HepG2 (cell line): ENCODE data around the gene ARFGAP2. TPM values are rescaled to one million over a fixed set of nuclear protein-coding genes. Genes with fewer than 3 reads are reported as not detected.
A peak's percentile ranks its signal among the peaks of the same experiment; 100 is the strongest.

ENCODE experiments used
- ATAC-seq: fragments of 200-7000 bp; cut with Tn5 transposase; 3 replicates; pipeline ENCODE4 v1.9.1; 2020; ENCODE audit warnings: mild to moderate bottlenecking, moderate library complexity
- BruUV-seq: library from RNA; stranded (reverse); fragments of 400-500 nt; replicated peaks from 2 replicates; lab custom pipeline; 2021; lab: Mats Ljungman, UMichigan
- CTCF ChIA-PET: fragments of 300-600 bp; formaldehyde crosslinking; extraction: SDS; loops from one replicate; lab custom pipeline; 2021; ENCODE audit warnings: low total read pairs, inconsistent platforms, low intra/inter-chr PET ratio; lab: Yijun Ruan, JAX
- POLR2A ChIA-PET: fragments of 350-600 bp; sonication (Branson Sonifier 250); formaldehyde crosslinking; loops from one replicate; lab custom pipeline; 2020; ENCODE audit warnings: antibody characterized with exemption, inconsistent platforms; lab: Yijun Ruan, JAX
- DNase-seq: peaks from one replicate; pipeline ENCODE4 v3.0.0-alpha.2; 2015; ENCODE audit warnings: low spot score
- FAIRE-seq: peaks from 3 replicates; lab custom pipeline; 2011; peaks lifted over from hg19 to GRCh38; lab: Jason Lieb, UNC
- H2AFZ ChIP-seq: one replicate; pipeline ENCODE4 v1.6.1; 2011; ENCODE audit warnings: low read length, inconsistent platforms
- H3K27ac ChIP-seq: fragments of 300-600 bp; 3 replicates; pipeline ENCODE4 v1.8.0; 2011; ENCODE audit warnings: mixed run types, mild to moderate bottlenecking, mixed read lengths, low read length, inconsistent platforms; ENCODE audit not compliant: insufficient read depth; ENCODE audit errors: extremely low read length
- H3K27me3 ChIP-seq, 2 experiments: fragments of 200-600 bp in 1 of 2; 2 replicates in 1 of 2; 3 replicates in 1 of 2; pipeline versions ENCODE4 v1.6.0 to v1.8.0; 2011; ENCODE audit warnings: low read length in 2 of 2, mild to moderate bottlenecking in 2 of 2, moderate library complexity in 2 of 2, inconsistent platforms in 1 of 2; ENCODE audit not compliant: insufficient read depth in 2 of 2, control insufficient read depth in 1 of 2
- H3K36me3 ChIP-seq, 2 experiments: fragments of 200-600 bp in 1 of 2; replicated peaks in 1 of 2; 2 replicates in 1 of 2; 3 replicates in 1 of 2; pipeline versions ENCODE4 v1.5.1 to v1.8.0; 2011; ENCODE audit warnings: low read length in 2 of 2, inconsistent platforms in 1 of 2; ENCODE audit not compliant: insufficient read depth in 2 of 2, control insufficient read depth in 1 of 2
- H3K4me1 ChIP-seq: 2 replicates; pipeline ENCODE4 v1.5.1; 2012; ENCODE audit warnings: low read length, inconsistent platforms; ENCODE audit not compliant: insufficient read depth
- H3K4me2 ChIP-seq: 2 replicates; pipeline ENCODE4 v1.6.0; 2011; ENCODE audit warnings: low read depth, low read length, inconsistent platforms
- H3K4me3 ChIP-seq, 3 experiments: fragments of 200-600 bp in 1 of 3; sonication (generic), shearing (Covaris generic) in 1 of 3; replicated peaks in 1 of 3; 2 replicates each; pipeline ENCODE4 v1.5.1; 2011 to 2016; ENCODE audit warnings: low read length in 3 of 3, inconsistent platforms in 2 of 3, low read depth in 2 of 3, mild to moderate bottlenecking in 2 of 3, control low read depth in 1 of 3, mixed read lengths in 1 of 3; ENCODE audit not compliant: insufficient read depth in 1 of 3
- H3K79me2 ChIP-seq: one replicate; pipeline ENCODE4 v1.6.1; 2011; ENCODE audit warnings: low read length, inconsistent platforms; ENCODE audit not compliant: insufficient read depth
- H3K9ac ChIP-seq: 2 replicates; pipeline ENCODE4 v1.6.0; 2011; ENCODE audit warnings: mild to moderate bottlenecking, low read depth, low read length, inconsistent platforms; ENCODE audit not compliant: insufficient read depth
- H3K9me3 ChIP-seq: 2 replicates; pipeline ENCODE4 v1.5.1; 2012; ENCODE audit warnings: mild to moderate bottlenecking, low read length
- H4K20me1 ChIP-seq: 2 replicates; pipeline ENCODE4 v1.6.0; 2011; ENCODE audit warnings: inconsistent platforms, mild to moderate bottlenecking, low read length, moderate library complexity; ENCODE audit not compliant: insufficient read depth
- ATRX ChIP-seq: sonication (generic); formaldehyde crosslinking; IDR thresholded peaks from 2 replicates; pipeline ENCODE4 v1.4.0; 2020; ENCODE audit warnings: missing genetic modification reagents, borderline replicate concordance
- CERS6 ChIP-seq: sonication (generic); formaldehyde crosslinking; IDR thresholded peaks from 2 replicates; pipeline ENCODE4 v1.5.0; 2020; ENCODE audit warnings: missing genetic modification reagents
- KDM2A ChIP-seq: sonication (generic); formaldehyde crosslinking; IDR thresholded peaks from 2 replicates; pipeline ENCODE4 v1.4.0; 2020; ENCODE audit warnings: low read depth, missing genetic modification reagents, borderline replicate concordance
- NKX3-1 ChIP-seq: sonication (generic); formaldehyde crosslinking; IDR thresholded peaks from 2 replicates; pipeline ENCODE4 v1.5.0; 2020; ENCODE audit warnings: missing genetic modification reagents
- WGBS: methylation state at CpG from one replicate; pipeline ENCODE4 v1.1.6; 2017; ENCODE audit warnings: low lambda C conversion rate; 5-methylcytosine and 5-hydroxymethylcytosine counted together
- in situ Hi-C: cut with HindIII; loops from 2 replicates; pipeline ENCODE4 v1.10.0; 2017; ENCODE audit warnings: low pct_unique_long_range_greater_than_20kb; ENCODE audit not compliant: extremely low pct_ligation_motif_present
- intact Hi-C: fragments of 100-400 bp; cut with micrococcal nuclease; formaldehyde crosslinking; loops from one replicate; pipeline ENCODE4 v1.10.0; 2022; ENCODE audit not compliant: unreplicated experiment
- polyA plus RNA-seq, 8 experiments: library from polyadenylated mRNA; depleted of rRNA in 3 of 8; stranded (reverse) in 7 of 8; unstranded in 1 of 8; fragments of >200 nt; fragmentation: Illumina TruSeq in 4 of 8; extraction: Trizol in 4 of 8; gene quantifications; 2 replicates each; pipeline versions ENCODE4 v1.2.1 to v1.2.3, GENCODE V29; 2011 to 2016; ENCODE audit warnings: low read depth in 4 of 8, missing spikeins in 1 of 8, mixed read lengths in 1 of 8; ENCODE audit not compliant: insufficient read depth in 1 of 8
- total RNA-seq, 5 experiments: library from RNA; depleted of rRNA; stranded (reverse); fragments of >200 nt; fragmentation: Illumina TruSeq; extraction: Trizol; gene quantifications; 2 replicates each; pipeline ENCODE4 v1.2.3, GENCODE V29; 2016; ENCODE audit warnings: low read depth in 1 of 5

ARFGAP2 gene
- total and polyA plus RNA-seq, 2 of the 13 experiments (the other 11 are each of a cell fraction or from before 2014, with no cell fraction given): 32.3 to 75.3 TPM

GRCh38 chr11:47160753-47161133 lies 15.9 kb downstream of the ARFGAP2 start:
- FAIRE-seq (no peak), ATAC-seq (peak; percentile 1), DNase-seq (no peak)
- no peaks in the 10 kb centered on the region for H3K9me3 ChIP-seq
- intact Hi-C loops (loop anchor here (1.0 kb wide), 1 partner anchor 271 kb away; no protein-coding TSS in a partner anchor), in situ Hi-C loops (loop anchor here (5.0 kb wide), 1 partner anchor 273 kb away; no protein-coding TSS in a partner anchor)
- peaks cover 10% of the 10 kb centered on the region; the same call in 1 of the 2 replicates for H4K20me1 ChIP-seq
- H2AFZ ChIP-seq: no peak overlapping the region
- no peaks in the 10 kb centered on the region for H3K27me3 ChIP-seq
- H3K4me2 ChIP-seq: no peak overlapping the region
- peaks cover 21% of the 10 kb centered on the region for H3K4me1 ChIP-seq
- BruUV-seq: no TSS peak
- WGBS: 90% methylated on average over 5 of the region's 5 CpGs
- TF ChIP-seq CERS6 (CRISPR knock-in tag) (no peak), KDM2A (CRISPR knock-in tag) (peak; percentile 6; the same call in 1 of the 2 replicates)
- no peaks in the 10 kb centered on the region for H3K79me2 ChIP-seq
- POLR2A ChIA-PET: interaction anchor here (0.6 kb wide), 1 partner anchor 281 kb away, joined by 3 read pairs; no protein-coding TSS in a partner anchor
- CTCF ChIA-PET: interaction anchor here (1.1 to 5.3 kb wide), 4 partner anchors 99 to 271 kb away, joined by 3 to 52 read pairs (median 8); no protein-coding TSS in a partner anchor
- H3K27ac ChIP-seq: no peak overlapping the region
- H3K36me3 ChIP-seq: peaks cover 12 to 16% of the 10 kb centered on the region in 2 experiments; a peak in 3 of 5 replicates
- H3K4me3 ChIP-seq: no peak overlapping the region
- no peak overlapping the region for H3K9ac ChIP-seq

- Histone ChIP-seq H4K20me1 (peaks cover 10% of the 10 kb centered on the region; the same call in 1 of the 2 replicates), H3K79me2 (no peaks in the 10 kb centered on the region), H3K9ac (no peak overlapping the region), H3K27me3 (no peaks in the 10 kb centered on the region; a peak in 1 of 5 replicates), H3K4me1 (peaks cover 21% of the 10 kb centered on the region), H3K4me3 (no peak overlapping the region), H3K36me3 (no peaks in the 10 kb centered on the region; a peak in 1 of 5 replicates), H3K27ac (no peak overlapping the region), H3K9me3 (no peaks in the 10 kb centered on the region), H3K4me2 (no peak overlapping the region)
- no TSS peak for BruUV-seq
- FAIRE-seq: no peak
- intact Hi-C loops: no loop called here
- in situ Hi-C loops: no loop called here
- CTCF ChIA-PET: no interaction called here
- DNase-seq: no peak
- 94% methylated on average over 5 of the region's 5 CpGs for WGBS
- ATAC-seq: no peak
- POLR2A ChIA-PET: no interaction called here
- no peak for TF ChIP-seq NKX3-1 (CRISPR knock-in tag)
- TF ChIP-seq ATRX (CRISPR knock-in tag): no peak
- TF ChIP-seq, all 625 proteins: peak for 0
- no peak overlapping the region for H2AFZ ChIP-seq
Measured at GRCh38 chr11:47158242-47158641, 18.4 kb downstream of the ARFGAP2 start.
